Ramos (cell line): ENCODE results near the gene ARHGAP15.
"Not testable (repeated sequence)": the region's sequence is repeated elsewhere in the genome, so short reads cannot be mapped to it uniquely, and the experiment has no call there.

ENCODE experiments used
- in situ Hi-C: fragments of 300-500 bp; cut with MboI; formaldehyde crosslinking; loops from one replicate; pipeline ENCODE4 v1.14.3; 2022; ENCODE audit warnings: low sequenced_read_pairs; ENCODE audit not compliant: unreplicated experiment

Gene ARHGAP15

DNA sequence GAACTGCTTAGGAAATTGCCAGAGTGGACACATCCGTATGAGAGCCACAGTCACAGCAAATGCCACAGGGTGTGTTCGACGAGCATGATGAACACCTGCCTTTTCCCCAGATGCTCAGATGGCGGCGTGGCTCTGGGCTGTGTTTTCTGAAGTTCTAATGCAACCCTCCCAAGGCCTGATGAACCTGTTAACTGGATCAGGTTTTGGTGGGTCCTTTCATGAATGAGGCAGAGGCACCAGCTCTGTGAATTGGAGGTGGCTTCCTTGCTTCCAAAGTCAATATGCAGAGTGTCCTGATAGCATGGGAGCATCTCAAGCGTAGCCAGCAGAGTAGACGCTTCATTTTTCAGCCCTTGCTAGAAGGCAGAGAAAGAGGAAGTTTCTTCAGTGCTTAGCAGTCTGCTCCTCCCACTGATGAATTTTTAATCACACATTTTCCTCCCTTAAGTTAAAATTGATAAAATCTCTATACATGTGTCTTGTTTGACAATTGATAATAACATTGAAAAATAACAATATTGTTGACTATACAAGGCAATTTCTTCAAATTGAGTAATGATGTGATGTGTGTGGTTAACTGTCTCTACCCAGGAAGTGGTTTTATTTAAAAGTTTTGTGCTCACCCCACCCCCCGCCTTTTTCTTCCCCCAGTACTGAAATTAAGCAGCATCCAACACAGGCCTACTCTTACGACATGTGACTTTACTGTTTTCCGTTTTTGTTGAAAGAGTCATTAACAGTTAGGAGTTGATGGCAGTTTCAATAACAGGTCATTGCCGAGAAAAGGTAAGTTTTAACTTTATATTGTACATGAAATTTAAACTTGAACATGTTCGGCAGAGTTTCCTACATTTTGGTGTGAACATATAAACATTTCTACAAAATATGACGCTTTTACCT lies at the start of gene ARHGAP15:
TSS of gene ARHGAP15 (plus strand) at position 739 of the 900 bp plus-strand sequence.
- in situ Hi-C loops, result no loop called here

DNA sequence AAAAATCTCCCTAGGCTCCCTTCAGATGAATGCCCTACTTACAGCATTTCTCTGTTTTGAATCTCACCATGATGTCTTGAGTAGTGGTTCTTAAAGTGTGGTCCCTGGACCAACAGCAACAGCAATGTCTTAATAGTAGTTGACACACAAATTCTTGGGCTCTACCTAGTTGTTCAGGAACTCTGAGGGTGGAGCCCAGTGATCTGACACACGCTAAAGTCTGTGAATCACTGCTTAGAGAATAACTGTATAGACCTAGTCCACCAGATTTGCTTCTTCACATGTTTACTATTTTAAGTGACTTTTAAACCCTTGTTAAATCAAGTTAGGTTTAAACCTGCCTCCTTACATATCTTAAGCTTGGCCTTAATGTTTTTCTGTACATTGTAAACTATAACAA lies 47.6 kb upstream of the ARHGAP15 start:
- in situ Hi-C loops, result no loop called here

- in situ Hi-C loops, result no loop called here
Observed at GRCh38 chr2:143083636-143084035, 45.6 kb upstream of the ARHGAP15 start.

DNA sequence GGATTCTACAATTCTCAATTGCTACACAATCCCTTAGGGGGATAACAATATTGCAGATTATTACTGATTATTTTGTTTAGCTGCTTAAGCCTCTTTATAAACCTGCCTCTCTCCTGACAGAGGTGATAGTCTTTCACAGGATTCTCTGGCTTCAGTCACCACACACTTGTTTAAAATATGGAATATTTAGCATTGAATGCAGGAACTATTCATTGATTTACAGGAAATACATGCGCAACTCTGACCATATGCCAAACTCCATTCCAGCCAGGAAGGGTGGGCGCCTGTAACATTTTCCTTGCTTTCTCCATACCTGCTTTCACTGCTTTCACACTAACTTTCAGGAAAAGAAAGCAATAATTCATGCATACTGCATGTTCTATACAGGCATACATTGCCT lies 44.8 kb upstream of the ARHGAP15 start:
- in situ Hi-C loops, result no loop called here

GRCh38 chr2:143085125-143085784 lies 44.0 kb upstream of the ARHGAP15 start:
- in situ Hi-C loops, result no loop called here

- in situ Hi-C loops, result no loop called here
Observed at GRCh38 chr2:143087033-143087432, 42.2 kb upstream of the ARHGAP15 start.

- in situ Hi-C loops, result no loop called here
Observed at GRCh38 chr2:143088388-143088787, 40.8 kb upstream of the ARHGAP15 start.

DNA sequence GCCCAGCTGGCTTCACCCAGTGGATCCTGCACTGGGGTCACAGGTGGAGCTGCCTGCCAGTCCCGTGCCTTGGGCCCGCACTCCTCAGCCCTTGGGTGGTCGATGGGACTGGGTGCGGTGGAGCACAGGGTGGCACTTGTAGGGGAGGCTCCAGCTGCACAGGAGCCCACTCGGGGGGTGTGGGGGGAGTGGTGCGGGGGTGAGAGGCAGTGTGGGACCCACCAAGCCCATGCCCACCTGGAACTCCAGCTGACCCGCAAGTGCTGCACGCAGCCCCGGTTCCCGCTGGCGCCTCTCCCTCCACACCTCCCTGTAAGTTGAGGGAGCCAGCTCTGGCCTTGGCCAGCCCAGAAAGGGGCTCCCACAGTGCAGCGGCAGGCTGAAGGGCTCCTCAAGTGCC lies 39.7 kb upstream of the ARHGAP15 start:
- in situ Hi-C loops, result not testable (repeated sequence)

DNA sequence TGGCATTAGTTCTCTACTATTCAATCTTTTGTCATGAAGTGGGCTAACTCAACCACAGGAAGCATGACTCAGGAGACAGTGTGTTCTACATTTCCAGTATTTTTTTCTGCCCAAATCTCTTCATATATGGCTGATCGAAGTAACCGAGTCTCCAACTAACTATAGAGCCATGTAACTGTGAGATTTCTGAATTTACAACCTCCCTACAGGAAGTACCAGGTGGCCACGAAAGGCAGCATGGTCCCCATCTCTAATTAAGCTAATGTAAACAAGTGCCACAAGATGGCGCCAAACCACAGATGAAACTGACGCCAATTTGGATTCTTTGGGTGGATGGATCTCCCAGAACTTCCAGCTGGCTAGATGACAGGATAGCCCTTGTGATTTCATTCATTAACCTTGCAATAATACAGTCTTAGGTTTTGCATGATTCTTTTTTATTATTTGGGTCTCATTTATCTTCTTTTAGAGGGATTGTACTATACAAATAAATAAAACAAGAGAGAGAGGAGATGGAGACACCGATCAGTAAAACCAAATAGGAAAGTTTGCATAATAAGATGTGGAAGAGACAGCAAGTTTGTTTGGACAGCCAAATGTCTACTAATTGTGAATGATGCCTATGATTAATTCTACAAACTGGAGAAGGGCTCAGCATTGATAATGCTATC lies 18.3 kb upstream of the ARHGAP15 start:
- in situ Hi-C loops, result loop anchor here (5.0 kb wide), 1 partner anchor 101 kb away; no protein-coding TSS in a partner anchor

DNA sequence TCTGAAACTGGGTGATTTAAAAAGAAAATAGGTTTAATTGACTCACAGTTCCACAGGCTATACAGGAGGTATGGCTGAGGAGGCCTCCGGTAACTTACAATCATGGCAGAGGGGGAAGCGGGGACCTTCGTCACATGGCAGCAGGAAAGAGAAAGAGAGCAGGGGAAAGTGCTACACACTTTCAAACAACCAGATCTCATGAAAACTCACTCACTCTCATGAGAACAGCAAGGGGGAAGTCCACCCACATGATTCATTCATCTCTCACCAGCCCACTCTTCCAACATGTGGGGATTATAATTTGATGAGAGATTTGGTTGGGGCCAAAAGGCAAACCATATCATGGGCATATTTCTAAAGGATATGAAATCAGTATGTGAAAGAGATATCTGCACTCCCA lies 12.0 kb upstream of the ARHGAP15 start:
- in situ Hi-C loops, result no loop called here

DNA sequence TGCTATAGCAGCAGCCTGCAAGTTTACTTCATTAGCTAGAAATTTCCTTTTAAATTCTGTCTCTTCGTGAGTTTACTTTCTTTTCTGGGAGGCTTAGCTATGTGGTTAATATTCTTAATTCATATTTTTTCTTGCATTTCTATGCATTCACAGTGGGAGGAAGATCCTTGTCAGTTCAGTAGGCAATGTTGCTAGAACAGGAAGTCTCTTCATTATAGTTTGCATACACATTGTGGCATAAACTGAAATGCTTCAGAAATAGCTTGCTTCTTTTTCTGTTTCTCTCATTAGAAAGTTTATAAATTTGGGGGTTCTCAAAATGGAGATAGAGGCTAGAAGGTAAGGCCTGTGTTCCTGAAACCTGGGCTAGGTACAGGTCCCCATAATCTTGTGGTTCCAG lies 8.1 kb upstream of the ARHGAP15 start:
- in situ Hi-C loops, result no loop called here

DNA sequence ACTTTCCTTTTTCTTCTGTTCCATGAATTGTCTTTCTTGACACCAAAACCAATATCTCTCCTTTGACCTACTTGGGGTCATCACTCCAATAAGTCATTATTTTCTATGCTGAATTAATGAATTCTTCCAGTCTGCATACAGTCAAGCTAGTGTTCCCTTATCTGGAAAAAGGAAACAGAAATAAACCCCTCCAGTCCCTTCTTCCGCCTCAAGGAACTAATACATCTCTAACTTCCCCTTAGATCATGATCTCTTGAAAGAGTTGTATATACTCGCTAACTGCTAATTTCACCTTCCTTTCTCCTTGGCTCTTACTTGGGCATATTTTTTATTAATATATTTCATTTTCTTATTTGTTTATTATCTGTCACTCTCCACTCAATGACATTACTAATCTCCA lies 7.3 kb upstream of the ARHGAP15 start:
- in situ Hi-C loops, result no loop called here

DNA sequence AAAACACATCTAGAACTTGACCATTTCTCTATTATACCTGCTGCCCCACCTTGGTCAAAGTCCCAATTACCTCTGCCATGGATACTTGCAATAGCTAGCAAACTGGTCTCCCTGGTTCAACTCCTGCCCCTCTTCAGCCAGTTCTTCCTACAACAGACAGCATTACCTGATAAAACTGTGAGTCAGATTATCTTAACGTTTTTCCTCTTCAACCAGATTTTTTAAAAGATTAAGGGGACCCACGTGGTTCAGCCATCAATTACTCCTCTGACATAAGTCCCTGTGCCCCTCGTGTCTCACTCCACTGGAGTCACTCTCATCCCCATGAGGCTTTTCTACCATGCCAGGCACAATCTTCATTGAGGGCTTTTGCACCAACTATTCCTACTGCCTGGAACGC lies 5.3 kb upstream of the ARHGAP15 start:
- in situ Hi-C loops, result no loop called here

GRCh38 chr2:143124445-143124844 lies 4.8 kb upstream of the ARHGAP15 start:
- in situ Hi-C loops, result no loop called here

DNA sequence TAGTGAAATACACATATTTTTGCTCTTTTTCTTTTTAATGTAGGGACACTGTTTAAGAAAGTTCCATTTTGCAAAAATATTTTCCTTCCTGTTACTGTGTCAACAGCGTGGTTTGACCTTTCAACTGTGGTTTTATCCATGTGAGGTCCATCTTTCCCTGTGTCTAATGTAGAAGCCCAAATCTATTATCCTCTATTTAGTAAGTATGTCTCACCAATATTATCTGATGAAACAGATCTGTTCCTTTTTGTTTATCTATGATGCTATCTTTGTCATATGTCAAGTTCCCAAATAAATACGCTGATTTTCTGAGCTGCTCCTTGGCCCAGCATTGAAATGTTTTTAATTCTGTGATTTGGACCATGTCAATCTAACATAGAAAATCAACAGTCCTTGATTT lies 3.5 kb upstream of the ARHGAP15 start:
- in situ Hi-C loops, result no loop called here

DNA sequence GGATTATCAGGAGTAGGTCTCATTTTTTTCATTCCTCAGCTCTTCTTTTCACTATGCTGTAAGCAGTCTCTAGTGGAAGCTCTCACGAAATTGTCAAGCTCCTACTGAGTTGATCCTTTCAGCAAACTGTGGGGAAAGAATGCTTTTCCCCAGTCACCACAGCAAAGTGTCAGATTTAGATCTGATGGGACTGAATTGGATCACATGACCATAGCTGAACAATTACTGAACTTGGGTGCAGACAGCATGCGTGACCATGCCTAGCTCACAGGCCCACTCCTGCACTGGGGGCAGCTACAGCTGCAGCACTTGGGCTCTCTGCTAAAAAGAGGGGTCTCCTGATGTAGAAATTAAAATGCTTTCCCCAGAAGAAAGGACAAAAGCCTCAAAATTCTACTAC lies 3.1 kb downstream of the ARHGAP15 start:
- in situ Hi-C loops, result no loop called here

DNA sequence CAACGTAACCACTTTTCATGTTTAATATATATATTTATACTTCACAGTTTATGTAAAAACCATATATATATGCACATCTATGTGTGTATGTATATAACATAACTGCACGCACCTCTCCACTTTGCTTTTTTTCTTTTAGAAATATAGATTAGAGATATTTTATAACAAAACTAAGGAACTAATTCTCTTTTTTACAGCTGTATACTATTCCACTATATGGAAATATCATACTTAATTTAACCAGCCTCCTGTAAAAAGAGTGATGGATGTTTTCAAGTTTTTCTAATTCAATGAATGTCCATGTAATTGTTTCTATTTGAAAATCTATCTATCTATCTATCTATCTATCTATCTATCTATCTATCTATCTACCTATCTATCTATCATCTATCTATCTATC lies 4.6 kb downstream of the ARHGAP15 start:
- in situ Hi-C loops, result no loop called here

GRCh38 chr2:143138292-143138691 lies 9.1 kb downstream of the ARHGAP15 start:
- in situ Hi-C loops, result no loop called here

DNA sequence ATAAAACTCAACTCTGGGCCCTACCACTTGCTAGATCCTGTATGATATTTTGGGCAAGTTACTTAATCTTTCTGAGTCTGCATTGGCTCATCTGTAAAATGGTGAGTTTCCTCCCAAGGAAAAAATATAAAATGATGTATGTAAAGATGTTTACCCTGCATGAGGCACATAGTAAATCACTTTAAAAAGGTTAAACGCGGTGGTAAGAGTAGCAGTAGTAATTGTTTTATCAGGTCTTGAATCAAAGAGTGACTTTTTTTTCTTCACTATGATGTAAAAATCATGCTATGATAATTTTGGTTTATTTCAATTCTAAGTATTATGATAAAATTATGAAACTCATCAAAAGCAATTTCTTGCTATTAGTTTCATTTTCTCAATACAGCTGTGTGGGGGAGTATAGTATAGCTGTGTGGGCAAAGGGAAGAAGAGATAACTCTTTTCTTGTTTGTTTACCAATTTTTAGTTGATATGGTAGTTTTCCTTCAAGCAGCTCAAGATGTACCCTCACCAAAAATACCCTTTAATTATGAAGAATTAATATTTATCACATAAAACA lies 10.7 kb downstream of the ARHGAP15 start:
- in situ Hi-C loops, result no loop called here

GRCh38 chr2:143140864-143141661 lies 11.8 kb downstream of the ARHGAP15 start:
- in situ Hi-C loops, result no loop called here
